Testis (tissue), 2 donors: ENCODE data around the gene KCNH2.

Experiments
- CTCF ChIP-seq, 3 experiments: fragments of 450-650 bp in 2 of 3; fragments of 200-600 bp in 1 of 3; sonication (generic) in 1 of 3; IDR thresholded peaks; one replicate each; pipeline ENCODE4 v1.5.1; 2016 to 2019; ENCODE audit warnings: antibody characterized with exemption in 3 of 3, mild to moderate bottlenecking in 2 of 3, moderate library complexity in 1 of 3
- POLR2A ChIP-seq: fragments of 450-650 bp; IDR thresholded peaks from one replicate; pipeline ENCODE4 v1.6.1; 2017; ENCODE audit warnings: antibody characterized with exemption, mild to moderate bottlenecking, moderate library complexity

- TF ChIP-seq CTCF (IDR thresholded peaks at IDR 0.05): no peak
- TF ChIP-seq POLR2A: no peak
Observed at GRCh38 chr7:151010037-151010306, 31.9 kb upstream of the KCNH2 start.
